ENCODE results near the gene SCUBE2. TPM values are rescaled to one million over a fixed set of nuclear protein-coding genes. Genes with fewer than 3 reads are reported as not detected.

Gene SCUBE2
- total RNA-seq, 4 donors from 2014 or later = 3.1 to 10.6 (median 5.0) TPM

GRCh38 chr11:9052316-9052715 is 39.1 kb downstream of the SCUBE2 start:
- Histone ChIP-seq H3K36me3 (no peaks in the 10 kb centered on the region), H3K27me3 (no peaks in the 10 kb centered on the region), H3K27ac (no peak overlapping the region), H3K4me1 (no peaks in the 10 kb centered on the region), H3K4me3 (no peak overlapping the region), H3K9me3 (no peaks in the 10 kb centered on the region)
- TF ChIP-seq POLR2A (IDR thresholded peaks at IDR 0.05) (no peak), CTCF (IDR thresholded peaks at IDR 0.05) (no peak)
- no peak for DNase-seq

- no peak for DNase-seq
- TF ChIP-seq POLR2A (IDR thresholded peaks at IDR 0.05) (no peak), CTCF (IDR thresholded peaks at IDR 0.05) (no peak)
- Histone ChIP-seq H3K4me1 (peaks cover 0 to 6% (median 0%) of the 10 kb centered on the region in 4 donors), H3K27me3 (no peaks in the 10 kb centered on the region), H3K9me3 (no peaks in the 10 kb centered on the region), H3K36me3 (no peaks in the 10 kb centered on the region), H3K27ac (no peak overlapping the region), H3K4me3 (no peak overlapping the region)
These were observed 41.4 kb downstream of the SCUBE2 start for GRCh38 chr11:9049959-9050358.

- H3K9me3 ChIP-seq = no peaks in the 10 kb centered on the region
- TF ChIP-seq POLR2A (IDR thresholded peaks at IDR 0.05) = no peak
- TF ChIP-seq CTCF (IDR thresholded peaks at IDR 0.05) = no peak
- H3K27ac ChIP-seq = peak overlapping the region in 2 of 4 donors; percentile 48 to 59
- H3K4me1 ChIP-seq = peaks cover 0 to 6% (median 0%) of the 10 kb centered on the region in 4 donors
- H3K36me3 ChIP-seq = no peaks in the 10 kb centered on the region
- H3K27me3 ChIP-seq = no peaks in the 10 kb centered on the region
- DNase-seq = no peak
- no peak overlapping the region for H3K4me3 ChIP-seq
These were observed 43.4 kb downstream of the SCUBE2 start for GRCh38 chr11:9047964-9048523.

GRCh38 chr11:9046481-9046880 is 44.9 kb downstream of the SCUBE2 start:
- no peaks in the 10 kb centered on the region for H3K27me3 ChIP-seq
- H3K36me3 ChIP-seq = no peaks in the 10 kb centered on the region
- H3K4me1 ChIP-seq = peaks cover 0 to 6% (median 0%) of the 10 kb centered on the region in 4 donors
- no peaks in the 10 kb centered on the region for H3K9me3 ChIP-seq
- peak overlapping the region in 2 of 4 donors; percentile 48 to 59 for H3K27ac ChIP-seq
- DNase-seq = no peak
- TF ChIP-seq POLR2A (IDR thresholded peaks at IDR 0.05) (no peak), CTCF (IDR thresholded peaks at IDR 0.05) (no peak)
- no peak overlapping the region for H3K4me3 ChIP-seq

- DNase-seq = no peak
- no peaks in the 10 kb centered on the region for H3K36me3 ChIP-seq
- H3K9me3 ChIP-seq = no peaks in the 10 kb centered on the region
- TF ChIP-seq POLR2A (IDR thresholded peaks at IDR 0.05) = no peak
- TF ChIP-seq CTCF (IDR thresholded peaks at IDR 0.05) = no peak
- no peak overlapping the region for H3K4me3 ChIP-seq
- H3K4me1 ChIP-seq = peaks cover 0 to 6% (median 0%) of the 10 kb centered on the region in 4 donors
- H3K27me3 ChIP-seq = no peaks in the 10 kb centered on the region
- no peak overlapping the region for H3K27ac ChIP-seq
These were observed 48.9 kb downstream of the SCUBE2 start for GRCh38 chr11:9042488-9042887.

- TF ChIP-seq CTCF (IDR thresholded peaks at IDR 0.05) = no peak
- no peak for TF ChIP-seq POLR2A (IDR thresholded peaks at IDR 0.05)
- no peaks in the 10 kb centered on the region for H3K27me3 ChIP-seq
- peaks cover 0 to 2% (median 0%) of the 10 kb centered on the region in 4 donors for H3K4me1 ChIP-seq
- no peak for DNase-seq
- no peaks in the 10 kb centered on the region for H3K9me3 ChIP-seq
- H3K36me3 ChIP-seq = no peaks in the 10 kb centered on the region
- no peak overlapping the region for H3K27ac ChIP-seq
- no peak overlapping the region for H3K4me3 ChIP-seq
These were observed 49.7 kb downstream of the SCUBE2 start for GRCh38 chr11:9041747-9042146.

Measured in Peyer's patch (tissue), 4 donors.